ENCODE data around the gene MFN1. TPM values are rescaled to one million over a fixed set of nuclear protein-coding genes. Genes with fewer than 3 reads are reported as not detected.

The MFN1 gene
- total RNA-seq, 2 donors from 2014 or later, result 39.4 to 84.0 TPM

- no peak for TF ChIP-seq CTCF (IDR thresholded peaks at IDR 0.05)
- TF ChIP-seq POLR2A (IDR thresholded peaks at IDR 0.05), result no peak
- H3K9me3 ChIP-seq, result no peaks in the 10 kb centered on the region
- H3K4me1 ChIP-seq, result no peaks in the 10 kb centered on the region
- DNase-seq (no peak), ATAC-seq (no peak)
- intact Hi-C loops (cut with DNase I), result loop anchor here (10.0 kb wide), 2 partner anchors 205 to 295 kb away; no protein-coding TSS in a partner anchor
- no peak overlapping the region for H3K4me3 ChIP-seq
- H3K36me3 ChIP-seq (replicated peaks in 1 of 2; ENCODE audit: insufficient read depth in 1 of 2, low read depth in 2 of 2), result no peaks in the 10 kb centered on the region
- no peaks in the 10 kb centered on the region for H3K27me3 ChIP-seq
- H3K27ac ChIP-seq, result no peak overlapping the region
- 30 to 33% methylated on average over 1 of the region's 1 CpG for WGBS, 2 donors
Observed at GRCh38 chr3:179309225-179310078, 38.1 kb upstream of the MFN1 start.

- WGBS, 2 donors, result 74 to 76% methylated on average over 2 of the region's 2 CpGs
- DNase-seq, result no peak
- Histone ChIP-seq H3K27me3 (no peaks in the 10 kb centered on the region), H3K4me3 (no peak overlapping the region), H3K4me1 (peaks cover 9% of the 10 kb centered on the region), H3K9me3 (no peaks in the 10 kb centered on the region), H3K27ac (no peak overlapping the region), H3K36me3 (replicated peaks in 1 of 2; ENCODE audit: insufficient read depth in 1 of 2, low read depth in 2 of 2) (no peaks in the 10 kb centered on the region)
- intact Hi-C loops (cut with DNase I), result loop anchor here (10.0 kb wide), 1 partner anchor 304 kb away; no protein-coding TSS in a partner anchor
- TF ChIP-seq POLR2A (IDR thresholded peaks at IDR 0.05) (no peak), CTCF (IDR thresholded peaks at IDR 0.05) (no peak)
- no peak for ATAC-seq
Observed at GRCh38 chr3:179318876-179319275, 28.6 kb upstream of the MFN1 start.

GRCh38 chr3:179321668-179322285 lies 25.7 kb upstream of the MFN1 start:
- no peak overlapping the region for H3K4me3 ChIP-seq
- intact Hi-C loops (cut with DNase I), result no loop called here
- H3K27ac ChIP-seq, result peak overlapping the region in 3 of 4 donors; percentile 93 to 95 (median 94)
- DNase-seq (peak; percentile 18 to 50 (median 30)), ATAC-seq (no peak)
- peaks cover 24% of the 10 kb centered on the region for H3K4me1 ChIP-seq
- no peaks in the 10 kb centered on the region for H3K36me3 ChIP-seq (replicated peaks in 1 of 2; ENCODE audit: insufficient read depth in 1 of 2, low read depth in 2 of 2)
- no peaks in the 10 kb centered on the region for H3K9me3 ChIP-seq
- TF ChIP-seq CTCF (IDR thresholded peaks at IDR 0.05) (peak; percentile 7 to 49 (median 37)), POLR2A (IDR thresholded peaks at IDR 0.05) (no peak)
- WGBS, 2 donors, result 22 to 23% methylated on average over 10 of the region's 10 CpGs
- no peaks in the 10 kb centered on the region for H3K27me3 ChIP-seq

- H3K4me1 ChIP-seq, result peaks cover 24% of the 10 kb centered on the region
- peak; percentile 65 to 92 (median 80) for TF ChIP-seq CTCF (IDR thresholded peaks at IDR 0.05)
- TF ChIP-seq POLR2A (IDR thresholded peaks at IDR 0.05), result peak; percentile 23 to 69 (median 28)
- peak; percentile 91 for ATAC-seq
Observed at GRCh38 chr3:179322286-179323196, 25.0 kb upstream of the MFN1 start, which contains the start of gene ZNF639. Gene ZNF639 (plus strand): TSS chr3:179323031. CDS start chr3:179328294, 5,263 bp downstream.

More at GRCh38 chr3:179322286-179323196, 25.0 kb upstream of the MFN1 start, which contains the start of gene ZNF639:
- 0% methylated on average over 25 to 58 of the region's 75 CpGs for WGBS, 2 donors
- peak; percentile 79 to 88 (median 85) for DNase-seq
- H3K36me3 ChIP-seq (replicated peaks in 1 of 2; ENCODE audit: insufficient read depth in 1 of 2, low read depth in 2 of 2), result no peaks in the 10 kb centered on the region
- H3K4me3 ChIP-seq, result peak within 1 kb of the TSS; percentile 37 to 88
- peak within 1 kb of the TSS; percentile 93 to 95 (median 94) for H3K27ac ChIP-seq
- no peaks in the 10 kb centered on the region for H3K27me3 ChIP-seq
- no peaks in the 10 kb centered on the region for H3K9me3 ChIP-seq
- intact Hi-C loops (cut with DNase I), result no loop called here
